Body of pancreas (tissue), 4 donors: Measurements from ENCODE around the gene MBD4.

Source experiments
- CTCF ChIP-seq, 7 experiments: fragments of 450-650 bp in 4 of 7; fragments of 200-600 bp in 3 of 7; sonication (generic) in 3 of 7; IDR thresholded peaks; one replicate each; pipeline ENCODE4 v1.5.1; 2016 to 2019; ENCODE audit warnings: antibody characterized with exemption in 7 of 7
- POLR2A ChIP-seq, 3 donors: fragments of 450-650 bp; IDR thresholded peaks; one replicate each; pipeline ENCODE4 v1.6.1; 2016; ENCODE audit warnings: antibody characterized with exemption in 3 of 3, mild to moderate bottlenecking in 2 of 3

- TF ChIP-seq CTCF (IDR thresholded peaks at IDR 0.05) (no peak), POLR2A (IDR thresholded peaks at IDR 0.05) (no peak)
These were observed 4.4 kb downstream of the MBD4 start for GRCh38 chr3:129435367-129435766.
